Measurements from ENCODE around the gene PBX3.

The PBX3 gene

GRCh38 chr9:125867751-125868415 lies 120.7 kb downstream of the PBX3 start:
- no peak for DNase-seq (ENCODE audit: low read depth in 2 of 2)

GRCh38 chr9:125878164-125878631 lies 131.0 kb downstream of the PBX3 start:
- no peak for DNase-seq (ENCODE audit: low read depth in 2 of 2)

GRCh38 chr9:125881042-125881441 lies 133.9 kb downstream of the PBX3 start:
- no peak for DNase-seq (ENCODE audit: low read depth in 2 of 2)

GRCh38 chr9:125883565-125884217 lies 136.5 kb downstream of the PBX3 start:
- no peak for DNase-seq (ENCODE audit: low read depth in 2 of 2)

GRCh38 chr9:125884218-125884595 lies 137.0 kb downstream of the PBX3 start:
- no peak for DNase-seq (ENCODE audit: low read depth in 2 of 2)

GRCh38 chr9:125885405-125886034 lies 138.3 kb downstream of the PBX3 start:
- no peak for DNase-seq (ENCODE audit: low read depth in 2 of 2)

- no peak for DNase-seq (ENCODE audit: low read depth in 2 of 2)
These were observed 139.2 kb downstream of the PBX3 start for GRCh38 chr9:125886365-125886764.

GRCh38 chr9:125887172-125887571 lies 140.0 kb downstream of the PBX3 start:
- no peak for DNase-seq (ENCODE audit: low read depth in 2 of 2)

GRCh38 chr9:125888211-125888610 lies 141.0 kb downstream of the PBX3 start:
- DNase-seq (ENCODE audit: low read depth in 2 of 2) = no peak

- no peak for DNase-seq (ENCODE audit: low read depth in 2 of 2)
These were observed 141.9 kb downstream of the PBX3 start for GRCh38 chr9:125889112-125889475.

- DNase-seq (ENCODE audit: low read depth in 2 of 2) = no peak
These were observed 142.6 kb downstream of the PBX3 start for GRCh38 chr9:125889476-125890419.

GRCh38 chr9:125890826-125891225 lies 143.7 kb downstream of the PBX3 start:
- no peak for DNase-seq (ENCODE audit: low read depth in 2 of 2)

- DNase-seq (ENCODE audit: low read depth in 2 of 2) = no peak
These were observed 146.1 kb downstream of the PBX3 start for GRCh38 chr9:125893277-125893676.

GRCh38 chr9:125894566-125894965 lies 147.4 kb downstream of the PBX3 start:
- DNase-seq (ENCODE audit: low read depth in 2 of 2) = no peak

- DNase-seq (ENCODE audit: low read depth in 2 of 2) = no peak
These were observed 149.2 kb downstream of the PBX3 start for GRCh38 chr9:125896404-125896803.

- no peak for DNase-seq (ENCODE audit: low read depth in 2 of 2)
These were observed 149.8 kb downstream of the PBX3 start for GRCh38 chr9:125896964-125897363.

GRCh38 chr9:125897481-125897880 lies 150.3 kb downstream of the PBX3 start:
- no peak for DNase-seq (ENCODE audit: low read depth in 2 of 2)

- DNase-seq (ENCODE audit: low read depth in 2 of 2) = no peak
These were observed 155.0 kb downstream of the PBX3 start for GRCh38 chr9:125902214-125902613.

GRCh38 chr9:125902831-125903512 lies 155.8 kb downstream of the PBX3 start:
- no peak for DNase-seq (ENCODE audit: low read depth in 2 of 2)

GRCh38 chr9:125904155-125904851 lies 157.1 kb downstream of the PBX3 start:
- DNase-seq (ENCODE audit: low read depth in 2 of 2) = no peak

- DNase-seq (ENCODE audit: low read depth in 2 of 2) = no peak
These were observed 159.0 kb downstream of the PBX3 start for GRCh38 chr9:125906144-125906543.
